Measurements from ENCODE around the gene IL37.

IL37 gene

DNA sequence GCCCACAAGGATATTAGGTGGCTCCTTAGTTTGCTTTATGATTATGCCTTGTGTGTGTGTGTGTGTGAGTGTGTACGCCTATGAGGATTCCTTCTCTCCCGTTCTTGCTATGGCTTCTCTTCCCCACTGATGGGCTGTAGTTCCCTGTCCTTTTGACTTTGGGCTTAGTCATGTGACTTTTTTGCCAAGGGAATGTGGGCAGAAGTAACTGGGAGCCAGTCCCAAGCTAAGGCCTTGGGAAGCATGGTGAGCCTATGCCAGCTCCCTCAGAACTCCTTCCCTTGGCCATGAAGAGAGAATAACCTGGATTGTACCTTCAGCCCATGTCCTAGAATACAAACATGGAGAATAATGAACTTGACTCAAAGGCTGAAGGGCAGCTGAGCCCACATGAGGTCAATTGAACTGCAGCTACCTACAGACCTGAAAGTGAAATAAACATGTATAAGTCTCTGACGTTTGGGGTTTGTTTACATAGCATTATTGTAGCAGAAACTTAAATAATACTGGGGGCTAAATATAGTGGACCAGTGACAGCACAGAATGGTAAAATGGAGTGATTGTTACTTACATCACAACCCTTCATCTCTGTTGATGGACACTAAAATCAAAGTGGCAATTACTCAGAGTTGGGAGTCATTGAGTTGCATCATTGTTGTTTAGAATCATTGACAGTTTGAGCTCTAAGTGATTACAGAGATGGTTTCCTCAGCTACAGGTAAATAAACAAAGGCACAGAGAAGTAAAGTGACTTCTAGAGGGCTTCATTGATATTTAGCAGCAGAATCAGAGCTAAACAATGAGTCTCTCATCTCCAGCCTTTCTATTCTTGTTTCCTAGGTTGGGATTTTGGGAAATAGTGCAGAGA lies 51.6 kb downstream of the IL37 start:
- DNase-seq: no peak

DNA sequence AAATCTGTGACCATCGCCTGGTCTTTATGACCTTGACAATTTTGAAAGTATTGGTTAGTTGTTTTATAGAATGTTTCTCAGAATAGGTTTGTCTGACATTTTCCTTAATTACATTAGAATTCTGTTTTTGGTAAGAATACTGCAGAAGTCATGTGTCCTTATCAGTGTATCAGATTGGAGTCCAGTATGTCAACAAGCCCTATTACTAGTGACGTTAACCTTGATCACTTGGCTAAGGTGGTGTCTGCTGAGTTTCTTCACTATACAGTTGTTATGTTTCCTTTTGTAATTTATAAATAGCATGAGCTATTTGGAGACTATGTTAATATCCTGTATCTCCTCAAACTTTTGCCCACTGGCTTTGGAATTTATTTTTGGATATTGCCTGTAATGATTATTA lies 56.1 kb downstream of the IL37 start:
- no peak for DNase-seq

Data from NCI-H774 (cell line).